ENCODE measurements around the gene GOLGA6L10. TPM values are rescaled to one million over a fixed set of nuclear protein-coding genes. Genes with fewer than 3 reads are reported as not detected.
"Not testable (repeated sequence)": the region's sequence is repeated elsewhere in the genome, so short reads cannot be mapped to it uniquely, and the experiment has no call there.

Gene GOLGA6L10
- total and polyA plus RNA-seq, 2 donors from 2014 or later: 0.45 to 2.5 TPM

GRCh38 chr15:82319522-82320278 is 29.6 kb downstream of the GOLGA6L10 start:
- intact Hi-C loops (cut with DNase I); H3K4me3 ChIP-seq (ENCODE audit: low read length in 3 of 3); H3K27me3 ChIP-seq (ENCODE audit: control insufficient read depth, insufficient read depth, low read length); H3K36me3 ChIP-seq (ENCODE audit: control insufficient read depth in 2 of 3, insufficient read depth in 3 of 3, low read length in 3 of 3); H3K27ac ChIP-seq (ENCODE audit: low read depth in 2 of 2, low read length in 2 of 2); H3K4me1 ChIP-seq (ENCODE audit: control insufficient read depth in 2 of 3, insufficient read depth in 2 of 3, low read depth in 1 of 3, low read length in 3 of 3); H3K9me3 ChIP-seq (ENCODE audit: control insufficient read depth in 2 of 3, insufficient read depth in 1 of 3, low read length in 3 of 3); FAIRE-seq; H3K9ac ChIP-seq (ENCODE audit: low read length in 3 of 3): not testable (repeated sequence)
- DNase-seq: peak in 1 of 5 donors; percentile 39

GRCh38 chr15:82318281-82318680 is 31.0 kb downstream of the GOLGA6L10 start:
- intact Hi-C loops (cut with DNase I); FAIRE-seq; H3K36me3 ChIP-seq (ENCODE audit: control insufficient read depth in 2 of 3, insufficient read depth in 3 of 3, low read length in 3 of 3); H3K27me3 ChIP-seq (ENCODE audit: control insufficient read depth, insufficient read depth, low read length); H3K4me1 ChIP-seq (ENCODE audit: control insufficient read depth in 2 of 3, insufficient read depth in 2 of 3, low read depth in 1 of 3, low read length in 3 of 3); H3K27ac ChIP-seq (ENCODE audit: low read depth in 2 of 2, low read length in 2 of 2); H3K9ac ChIP-seq (ENCODE audit: low read length in 3 of 3); H3K9me3 ChIP-seq (ENCODE audit: control insufficient read depth in 2 of 3, insufficient read depth in 1 of 3, low read length in 3 of 3); H3K4me3 ChIP-seq (ENCODE audit: low read length in 3 of 3): not testable (repeated sequence)
- DNase-seq: peak in 1 of 5 donors; percentile 44

GRCh38 chr15:82317516-82317915 is 31.8 kb downstream of the GOLGA6L10 start:
- H3K27me3 ChIP-seq (ENCODE audit: control insufficient read depth, insufficient read depth, low read length); H3K27ac ChIP-seq (ENCODE audit: low read depth in 2 of 2, low read length in 2 of 2); FAIRE-seq; intact Hi-C loops (cut with DNase I); H3K36me3 ChIP-seq (ENCODE audit: control insufficient read depth in 2 of 3, insufficient read depth in 3 of 3, low read length in 3 of 3); H3K4me1 ChIP-seq (ENCODE audit: control insufficient read depth in 2 of 3, insufficient read depth in 2 of 3, low read depth in 1 of 3, low read length in 3 of 3); H3K9ac ChIP-seq (ENCODE audit: low read length in 3 of 3); H3K9me3 ChIP-seq (ENCODE audit: control insufficient read depth in 2 of 3, insufficient read depth in 1 of 3, low read length in 3 of 3); H3K4me3 ChIP-seq (ENCODE audit: low read length in 3 of 3): not testable (repeated sequence)
- peak in 1 of 5 donors; percentile 48 for DNase-seq

- Histone ChIP-seq H3K36me3 (ENCODE audit: control insufficient read depth in 2 of 3, insufficient read depth in 3 of 3, low read length in 3 of 3) (no peaks in the 10 kb centered on the region), H3K4me3 (ENCODE audit: low read length in 3 of 3) (no peak overlapping the region), H3K9ac (ENCODE audit: low read length in 3 of 3) (no peak overlapping the region), H3K4me1 (ENCODE audit: control insufficient read depth in 2 of 3, insufficient read depth in 2 of 3, low read depth in 1 of 3, low read length in 3 of 3) (no peaks in the 10 kb centered on the region), H3K27me3 (ENCODE audit: control insufficient read depth, insufficient read depth, low read length) (no peaks in the 10 kb centered on the region), H3K27ac (ENCODE audit: low read depth in 2 of 2, low read length in 2 of 2) (no peak overlapping the region), H3K9me3 (ENCODE audit: control insufficient read depth in 2 of 3, insufficient read depth in 1 of 3, low read length in 3 of 3) (no peaks in the 10 kb centered on the region)
- no peak for DNase-seq
- FAIRE-seq: no peak
- intact Hi-C loops (cut with DNase I): no loop called here
- TF ChIP-seq CTCF (IDR thresholded peaks at IDR 0.05; ENCODE audit: borderline replicate concordance, extremely low read depth, insufficient read depth): no peak
These were observed 32.2 kb downstream of the GOLGA6L10 start for GRCh38 chr15:82317091-82317489.

- H3K9ac ChIP-seq (ENCODE audit: low read length in 3 of 3); H3K4me3 ChIP-seq (ENCODE audit: low read length in 3 of 3); FAIRE-seq; H3K9me3 ChIP-seq (ENCODE audit: control insufficient read depth in 2 of 3, insufficient read depth in 1 of 3, low read length in 3 of 3); H3K4me1 ChIP-seq (ENCODE audit: control insufficient read depth in 2 of 3, insufficient read depth in 2 of 3, low read depth in 1 of 3, low read length in 3 of 3); H3K36me3 ChIP-seq (ENCODE audit: control insufficient read depth in 2 of 3, insufficient read depth in 3 of 3, low read length in 3 of 3); intact Hi-C loops (cut with DNase I); H3K27me3 ChIP-seq (ENCODE audit: control insufficient read depth, insufficient read depth, low read length); H3K27ac ChIP-seq (ENCODE audit: low read depth in 2 of 2, low read length in 2 of 2): not testable (repeated sequence)
- DNase-seq: peak in 1 of 5 donors; percentile 19
These were observed 32.8 kb downstream of the GOLGA6L10 start for GRCh38 chr15:82316247-82317090.
